Activated T-helper 17 cell treated with anti-CD3 and anti-CD28 coated beads, Interleukin-2, amount 50 U/mL, for 72 hours (primary cell): ENCODE results near the gene PGGHG. TPM values are rescaled to one million over a fixed set of nuclear protein-coding genes. Genes with fewer than 3 reads are reported as not detected.

Experiments used
- total RNA-seq, 2 donors: library from RNA; stranded (reverse); gene quantifications; one replicate each; pipeline ENCODE4 v1.2.3, GENCODE V29; 2022

PGGHG gene
- total RNA-seq, 2 donors from 2014 or later = 31.7 to 196 TPM

Other genes with a start within 250 kb of the PGGHG start
- gene SCGB1C1, start 96.0 kb upstream of the PGGHG start, total RNA-seq = not detected
- 10 to 100 TPM; 32.5 to 84.3 TPM for gene BET1L, start 81.7 kb upstream of the PGGHG start, total RNA-seq
- gene RIC8A, start 81.4 kb upstream of the PGGHG start, total RNA-seq = 100 to 1,000 TPM; 118 to 139 TPM
- 10 to 100 TPM; 16.5 to 48.5 TPM for gene SIRT3, start 52.8 kb upstream of the PGGHG start, total RNA-seq
- gene PSMD13, start 52.1 kb upstream of the PGGHG start, total RNA-seq = 100 to 1,000 TPM; 153 to 211 TPM
- gene NLRP6, start 10.7 kb upstream of the PGGHG start, total RNA-seq = 1 to 10 TPM in 1 of 2 donors, under 1 TPM in 1; 0.43 to 2.2 TPM
- gene IFITM5, start 10.4 kb downstream of the PGGHG start, total RNA-seq = not detected
- gene IFITM2, start 18.7 kb downstream of the PGGHG start, total RNA-seq = 100 to 1,000 TPM; 187 to 261 TPM
- 10 to 100 TPM; 95.7 to 97.1 TPM for gene IFITM1, start 24.9 kb downstream of the PGGHG start, total RNA-seq
- 10 to 100 TPM in 1 of 2 donors, 1 to 10 TPM in 1; 2.7 to 26.0 TPM for gene IFITM3, start 31.7 kb downstream of the PGGHG start, total RNA-seq
- 1 to 10 TPM; 1.4 to 9.4 TPM for gene B4GALNT4, start 80.4 kb downstream of the PGGHG start, total RNA-seq
- gene PKP3, start 105.1 kb downstream of the PGGHG start, total RNA-seq = not detected
- gene SIGIRR, start 125.9 kb downstream of the PGGHG start, total RNA-seq = 10 to 100 TPM; 49.5 to 55.7 TPM
- gene ANO9, start 152.9 kb downstream of the PGGHG start, total RNA-seq = 100 to 1,000 TPM in 1 of 2 donors, 10 to 100 TPM in 1; 36.0 to 119 TPM
- gene PTDSS2, start 161.2 kb downstream of the PGGHG start, total RNA-seq = 10 to 100 TPM; 24.1 to 28.0 TPM
- gene RNH1, start 218.1 kb downstream of the PGGHG start, total RNA-seq = 100 to 1,000 TPM in 1 of 2 donors, 10 to 100 TPM in 1; 88.4 to 126 TPM
- gene HRAS, start 246.4 kb downstream of the PGGHG start, total RNA-seq = 10 to 100 TPM; 29.5 to 73.2 TPM
- gene LRRC56, start 248.4 kb downstream of the PGGHG start, total RNA-seq = 1 to 10 TPM; 1.1 to 4.4 TPM